Spleen (tissue), 11 donors: ENCODE results near the gene PNKD. TPM values are rescaled to one million over a fixed set of nuclear protein-coding genes. Genes with fewer than 3 reads are reported as not detected.

ENCODE experiments used
- DNase-seq: peaks from one replicate; pipeline ENCODE4 v3.0.0-alpha.2; 2020
- H3K27ac ChIP-seq, 8 donors: fragments of 200-600 bp; sonication (generic) in 7 of 8; 1 replicate in 4 of 8; 2 replicates in 4 of 8; pipeline versions ENCODE4 v1.5.0 to v1.8.0; 2016 to 2021; ENCODE audit warnings: inconsistent platforms in 4 of 8, mild to moderate bottlenecking in 4 of 8, moderate library complexity in 1 of 8
- H3K27me3 ChIP-seq, 7 donors: fragments of 200-600 bp; sonication (generic) in 6 of 7; replicated peaks in 1 of 7; 1 replicate in 4 of 7; 2 replicates in 3 of 7; pipeline versions ENCODE4 v1.5.0 to v1.8.0; 2016 to 2021; ENCODE audit warnings: inconsistent platforms in 3 of 7, mild to moderate bottlenecking in 1 of 7
- H3K36me3 ChIP-seq, 6 donors: fragments of 200-600 bp; sonication (generic) in 5 of 6; 1 replicate in 4 of 6; 2 replicates in 2 of 6; pipeline versions ENCODE4 v1.5.0 to v1.8.0; 2016 to 2021; ENCODE audit warnings: inconsistent platforms in 2 of 6
- H3K4me1 ChIP-seq, 6 donors: fragments of 200-600 bp; sonication (generic) in 5 of 6; 1 replicate in 3 of 6; 2 replicates in 3 of 6; pipeline versions ENCODE4 v1.5.0 to v1.8.0; 2016 to 2021; ENCODE audit warnings: inconsistent platforms in 3 of 6
- H3K4me3 ChIP-seq, 8 donors: fragments of 200-600 bp; sonication (generic) in 7 of 8; 1 replicate in 4 of 8; 2 replicates in 4 of 8; pipeline versions ENCODE4 v1.5.0 to v1.8.0; 2016 to 2021; ENCODE audit warnings: inconsistent platforms in 4 of 8, mild to moderate bottlenecking in 4 of 8, moderate library complexity in 2 of 8
- H3K9me3 ChIP-seq, 8 donors: fragments of 200-600 bp; sonication (generic) in 7 of 8; 1 replicate in 4 of 8; 2 replicates in 4 of 8; pipeline versions ENCODE4 v1.5.0 to v1.8.0; 2016 to 2021; ENCODE audit warnings: inconsistent platforms in 4 of 8
- POLR2A ChIP-seq, 3 donors: fragments of 450-650 bp; IDR thresholded peaks; one replicate each; pipeline ENCODE4 v1.5.1; 2017; ENCODE audit warnings: antibody characterized with exemption in 3 of 3, mild to moderate bottlenecking in 1 of 3
- POLR2AphosphoS5 ChIP-seq, 3 donors: sonication (generic); formaldehyde crosslinking; IDR thresholded peaks; one replicate each; pipeline ENCODE4 v1.5.1; 2017; ENCODE audit warnings: antibody characterized with exemption in 3 of 3
- WGBS, 5 donors: extraction: QIAGEN DNeasy Blood & Tissue Kit in 3 of 5; methylation state at CpG; one replicate each; pipeline versions ENCODE4 v1.1.5 to v1.1.7; 2013 to 2018; 5-methylcytosine and 5-hydroxymethylcytosine counted together
- intact Hi-C: fragments of 100-400 bp; cut with DNase I; formaldehyde crosslinking; loops from one replicate; pipeline ENCODE4 v1.15.0; 2023; ENCODE audit warnings: low total_unique reads
- polyA plus RNA-seq, 3 donors: library from polyadenylated mRNA; stranded (reverse); fragments of 200-250 nt; gene quantifications; one replicate each; pipeline ENCODE4 v1.2.1, GENCODE V29; 2013
- total RNA-seq, 7 donors: library from RNA; depleted of rRNA in 3 of 7; stranded (reverse); fragments of >200 nt in 3 of 7; fragmentation: NEBNext Ultra II Directional in 4 of 7; extraction: Animal tissue kit (Norgen Biotek cat#: 25700) in 4 of 7; gene quantifications; one replicate each; pipeline versions ENCODE4 v1.1.0 to v1.2.1, GENCODE V29; 2016 to 2021
- TF ChIP-seq, protein P1 (sequence below), 11 experiments: fragments of 200-600 bp in 7 of 11; fragments of 450-650 bp in 4 of 11; sonication (generic) in 4 of 11; IDR thresholded peaks in 8 of 11; conservative IDR thresholded peaks in 3 of 11; 1 replicate in 7 of 11; 2 replicates in 4 of 11; pipeline versions ENCODE4 v1.4.0 to v1.8.0; 2016 to 2021; ENCODE audit warnings: antibody characterized with exemption in 11 of 11, inconsistent platforms in 4 of 11, mild to moderate bottlenecking in 1 of 11
- donor health status: healthy with polysubstance abuse.
- donor health status: DM: no; HTN: no; CAD: no; lungs with moderate emphysema.
- donor health status: DM: no; HTN: no; CAD: no.
- donor health status: Bipolar disorder and iron deficiency.
- donor health status: healthy.
- donor health status: DM: no; HTN: no; CAD: no.
- donor health status: DM: yes; HTN: yes; CAD: no.

PNKD gene
- total and polyA plus RNA-seq, 10 donors, result 41.4 to 92.1 (median 49.4) TPM

DNA sequence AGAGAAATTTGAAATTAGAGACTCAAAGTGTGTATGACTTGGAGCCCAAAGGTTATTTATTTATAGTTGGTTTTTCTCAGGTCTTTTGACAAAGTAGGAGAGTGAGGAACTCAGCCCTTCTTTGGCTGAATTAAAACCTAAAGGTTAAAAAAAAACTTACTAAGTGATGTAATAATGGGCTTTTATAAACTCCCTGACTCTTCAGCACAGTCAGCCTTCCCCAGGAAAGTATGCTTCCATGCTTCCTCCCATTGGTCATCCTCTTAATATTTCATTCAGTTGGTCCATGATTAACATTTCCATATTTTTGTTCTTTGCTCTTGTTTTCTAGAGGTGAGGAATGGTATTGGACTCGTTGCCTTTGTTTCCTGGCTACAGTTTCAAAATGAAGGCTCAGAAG is 46.1 kb upstream of the PNKD start:
- TF ChIP-seq, protein P1, sequence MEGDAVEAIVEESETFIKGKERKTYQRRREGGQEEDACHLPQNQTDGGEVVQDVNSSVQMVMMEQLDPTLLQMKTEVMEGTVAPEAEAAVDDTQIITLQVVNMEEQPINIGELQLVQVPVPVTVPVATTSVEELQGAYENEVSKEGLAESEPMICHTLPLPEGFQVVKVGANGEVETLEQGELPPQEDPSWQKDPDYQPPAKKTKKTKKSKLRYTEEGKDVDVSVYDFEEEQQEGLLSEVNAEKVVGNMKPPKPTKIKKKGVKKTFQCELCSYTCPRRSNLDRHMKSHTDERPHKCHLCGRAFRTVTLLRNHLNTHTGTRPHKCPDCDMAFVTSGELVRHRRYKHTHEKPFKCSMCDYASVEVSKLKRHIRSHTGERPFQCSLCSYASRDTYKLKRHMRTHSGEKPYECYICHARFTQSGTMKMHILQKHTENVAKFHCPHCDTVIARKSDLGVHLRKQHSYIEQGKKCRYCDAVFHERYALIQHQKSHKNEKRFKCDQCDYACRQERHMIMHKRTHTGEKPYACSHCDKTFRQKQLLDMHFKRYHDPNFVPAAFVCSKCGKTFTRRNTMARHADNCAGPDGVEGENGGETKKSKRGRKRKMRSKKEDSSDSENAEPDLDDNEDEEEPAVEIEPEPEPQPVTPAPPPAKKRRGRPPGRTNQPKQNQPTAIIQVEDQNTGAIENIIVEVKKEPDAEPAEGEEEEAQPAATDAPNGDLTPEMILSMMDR (IDR thresholded peaks at IDR 0.05 in 8 of 11, conservative IDR thresholded peaks at IDR 0.05 in 3 of 11), result no peak
- TF ChIP-seq POLR2A (IDR thresholded peaks at IDR 0.05) (no peak), POLR2AphosphoS5 (IDR thresholded peaks at IDR 0.05) (no peak)
- no peaks in the 10 kb centered on the region for H3K27me3 ChIP-seq
- no peak for DNase-seq
- H3K27ac ChIP-seq, result peak overlapping the region in 6 of 8 donors; percentile 3 to 99 (median 66)
- H3K9me3 ChIP-seq, result no peaks in the 10 kb centered on the region
- peaks cover 0 to 97% (median 54%) of the 10 kb centered on the region in 6 donors for H3K36me3 ChIP-seq
- H3K4me1 ChIP-seq, result peaks cover 56 to 100% (median 95%) of the 10 kb centered on the region in 6 donors
- 25 to 61% (median 39%) methylated on average over 1 of the region's 1 CpG for WGBS, 5 donors
- H3K4me3 ChIP-seq, result no peak overlapping the region
- intact Hi-C loops, result no loop called here

DNA sequence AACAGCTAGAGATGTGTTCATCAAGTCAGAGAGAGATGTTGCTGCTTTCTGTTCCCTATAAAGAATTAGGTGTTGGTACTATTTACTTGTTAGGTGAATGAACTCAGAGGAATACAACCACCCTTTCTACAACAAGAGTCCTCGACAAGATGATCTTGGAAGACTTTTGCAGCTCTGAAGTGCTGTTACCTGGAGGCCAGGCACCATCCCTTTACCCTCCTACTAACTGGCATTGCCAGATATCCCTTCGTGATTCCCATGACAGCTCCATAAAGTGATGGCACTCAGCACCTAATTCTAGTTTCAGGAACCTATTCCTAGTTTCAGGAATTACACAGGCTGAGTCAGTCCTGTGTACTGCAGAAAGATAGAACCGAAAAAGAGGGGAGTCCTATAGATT is 43.4 kb upstream of the PNKD start:
- 84 to 98% (median 87%) methylated on average over 3 of the region's 3 CpGs for WGBS, 5 donors
- Histone ChIP-seq H3K27ac (peak overlapping the region in 3 of 8 donors; percentile 17 to 31 (median 29)), H3K9me3 (no peaks in the 10 kb centered on the region), H3K27me3 (no peaks in the 10 kb centered on the region), H3K4me1 (peaks cover 41 to 100% (median 92%) of the 10 kb centered on the region in 6 donors), H3K4me3 (no peak overlapping the region), H3K36me3 (peaks cover 0 to 97% (median 75%) of the 10 kb centered on the region in 6 donors)
- no peak for DNase-seq
- intact Hi-C loops, result no loop called here
- TF ChIP-seq POLR2A (IDR thresholded peaks at IDR 0.05) (no peak), POLR2AphosphoS5 (IDR thresholded peaks at IDR 0.05) (no peak)
- TF ChIP-seq, protein P1 (IDR thresholded peaks at IDR 0.05 in 8 of 11, conservative IDR thresholded peaks at IDR 0.05 in 3 of 11), result no peak

GRCh38 chr2:218228366-218229090 is 41.8 kb upstream of the PNKD start:
- intact Hi-C loops, result no loop called here
- no peak for TF ChIP-seq POLR2A (IDR thresholded peaks at IDR 0.05)
- Histone ChIP-seq H3K4me1 (peaks cover 24 to 99% (median 78%) of the 10 kb centered on the region in 6 donors), H3K4me3 (peak overlapping the region in 1 of 8 donors; percentile 12), H3K27me3 (no peaks in the 10 kb centered on the region), H3K27ac (peak overlapping the region; percentile 22 to 85 (median 76)), H3K9me3 (no peaks in the 10 kb centered on the region), H3K36me3 (peaks cover 0 to 100% (median 88%) of the 10 kb centered on the region in 6 donors)
- no peak for DNase-seq
- 81 to 85% (median 84%) methylated on average over 6 of the region's 6 CpGs for WGBS, 5 donors

DNA sequence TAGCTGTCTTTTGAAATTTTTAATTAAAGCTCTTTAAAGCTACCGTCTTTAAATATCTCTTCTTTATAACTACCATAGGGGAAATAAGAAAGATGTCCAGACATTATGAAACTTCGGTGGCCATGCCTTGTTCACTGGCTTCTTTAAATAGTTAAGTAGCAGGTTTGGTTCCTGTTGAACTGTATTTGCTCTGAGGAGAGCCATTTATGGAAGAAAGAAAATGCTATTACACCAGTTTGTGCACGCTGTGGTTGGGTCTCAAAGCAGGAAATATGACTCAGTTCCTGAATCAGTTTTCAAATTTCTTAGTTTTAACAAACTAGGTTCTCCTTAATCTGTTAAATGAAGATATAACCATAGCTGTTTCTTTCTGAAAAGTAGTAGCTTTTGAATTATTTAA is 41.1 kb upstream of the PNKD start:
- no peaks in the 10 kb centered on the region for H3K9me3 ChIP-seq
- H3K36me3 ChIP-seq, result peaks cover 1 to 100% (median 91%) of the 10 kb centered on the region in 6 donors
- no peaks in the 10 kb centered on the region for H3K27me3 ChIP-seq
- intact Hi-C loops, result no loop called here
- H3K4me1 ChIP-seq, result peaks cover 22 to 93% (median 71%) of the 10 kb centered on the region in 6 donors
- WGBS, 5 donors, result 4 to 13% (median 6%) methylated on average over 3 of the region's 3 CpGs
- DNase-seq, result no peak
- TF ChIP-seq, protein P1 (IDR thresholded peaks at IDR 0.05 in 8 of 11, conservative IDR thresholded peaks at IDR 0.05 in 3 of 11), result no peak
- peak in 1 of 3 donors; percentile 39 for TF ChIP-seq POLR2AphosphoS5 (IDR thresholded peaks at IDR 0.05)
- peak overlapping the region; percentile 22 to 85 (median 76) for H3K27ac ChIP-seq
- H3K4me3 ChIP-seq, result peak overlapping the region in 1 of 8 donors; percentile 12
